ENCODE results near the gene FTHL17. TPM values are rescaled to one million over a fixed set of nuclear protein-coding genes. Genes with fewer than 3 reads are reported as not detected.

The FTHL17 gene
- total and polyA plus RNA-seq, 2 donors = not detected

GRCh38 chrX:31021537-31021936 is 50.3 kb downstream of the FTHL17 start:
- 67% methylated on average over 2 of the region's 2 CpGs for WGBS
- no peak for DNase-seq (ENCODE audit: low read depth in 6 of 9, low spot score in 9 of 9)
- H3K36me3 ChIP-seq (ENCODE audit: control insufficient read depth in 2 of 2, insufficient read depth in 2 of 2, low read length in 1 of 2) = no peaks in the 10 kb centered on the region

More at GRCh38 chrX:31021537-31021936, 50.3 kb downstream of the FTHL17 start:
- Histone ChIP-seq H3K4me3 (ENCODE audit: low read length in 2 of 2) (no peak overlapping the region), H3K27me3 (ENCODE audit: control insufficient read depth in 2 of 2, insufficient read depth in 1 of 2, low read length in 1 of 2) (no peaks in the 10 kb centered on the region), H3K27ac (ENCODE audit: low read depth in 1 of 2, low read length in 1 of 2) (no peak overlapping the region), H3K9me3 (ENCODE audit: control insufficient read depth in 2 of 2, insufficient read depth in 1 of 2, low read length in 1 of 2) (no peaks in the 10 kb centered on the region), H3K4me1 (ENCODE audit: control insufficient read depth in 2 of 2, insufficient read depth in 2 of 2, low read length in 2 of 2) (no peaks in the 10 kb centered on the region)

Other genes starting within 250 kb of the FTHL17 start
- gene TAB3, start 182.8 kb downstream of the FTHL17 start, total RNA-seq = 5.9 TPM
- gene TAB3, start 182.8 kb downstream of the FTHL17 start, polyA plus RNA-seq = 13.6 TPM

Measured in thymus (tissue), 11 donors.